ENCODE measurements around the gene ATP1A4.

The ATP1A4 gene

DNA sequence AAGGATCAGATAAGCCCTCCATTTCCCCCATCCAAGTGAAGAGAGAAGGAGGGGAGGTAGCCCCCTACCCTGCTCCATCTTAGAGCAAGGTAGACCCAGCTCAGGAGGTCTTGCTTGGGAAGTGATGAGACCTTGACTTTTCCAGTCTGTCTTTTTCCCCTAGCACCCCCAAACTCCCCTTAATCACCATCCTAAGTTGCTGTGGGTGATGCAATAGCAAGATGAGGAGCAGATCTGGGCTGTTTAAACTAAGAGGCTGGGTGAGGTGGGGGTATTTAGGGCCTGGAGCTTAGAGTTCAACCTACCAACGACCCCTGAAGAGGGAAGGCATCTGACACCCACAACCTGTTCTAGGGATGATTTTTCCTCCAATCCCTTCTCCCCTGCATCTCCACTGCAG lies 34.1 kb upstream of the ATP1A4 start:
- Histone ChIP-seq H3K4me3 (ENCODE audit: low read depth in 1 of 2, low read length in 2 of 2) (no peak overlapping the region), H3K27ac (ENCODE audit: low read length) (no peak overlapping the region), H2AFZ (ENCODE audit: low read depth, low read length) (no peak overlapping the region), H4K20me1 (ENCODE audit: insufficient read depth, low read length) (no peaks in the 10 kb centered on the region), H3K27me3 (ENCODE audit: insufficient read depth, low read length, poor library complexity) (peaks cover 34% of the 10 kb centered on the region), H3K9ac (ENCODE audit: low read depth, low read length) (no peak overlapping the region), H3K36me3 (ENCODE audit: insufficient read depth, low read length) (no peaks in the 10 kb centered on the region), H3K4me2 (ENCODE audit: insufficient read depth, low read length) (no peak overlapping the region), H3K9me3 (ENCODE audit: insufficient read depth, low read length, severe bottlenecking) (no peaks in the 10 kb centered on the region), H3K4me1 (ENCODE audit: insufficient read depth, low read length) (no peaks in the 10 kb centered on the region), H3K79me2 (ENCODE audit: insufficient read depth, low read length) (no peaks in the 10 kb centered on the region)
- no peak for TF ChIP-seq EZH2 (IDR thresholded peaks at IDR 0.05; ENCODE audit: borderline replicate concordance, low read depth, low read length, severe bottlenecking)
- TF ChIP-seq, protein P1, sequence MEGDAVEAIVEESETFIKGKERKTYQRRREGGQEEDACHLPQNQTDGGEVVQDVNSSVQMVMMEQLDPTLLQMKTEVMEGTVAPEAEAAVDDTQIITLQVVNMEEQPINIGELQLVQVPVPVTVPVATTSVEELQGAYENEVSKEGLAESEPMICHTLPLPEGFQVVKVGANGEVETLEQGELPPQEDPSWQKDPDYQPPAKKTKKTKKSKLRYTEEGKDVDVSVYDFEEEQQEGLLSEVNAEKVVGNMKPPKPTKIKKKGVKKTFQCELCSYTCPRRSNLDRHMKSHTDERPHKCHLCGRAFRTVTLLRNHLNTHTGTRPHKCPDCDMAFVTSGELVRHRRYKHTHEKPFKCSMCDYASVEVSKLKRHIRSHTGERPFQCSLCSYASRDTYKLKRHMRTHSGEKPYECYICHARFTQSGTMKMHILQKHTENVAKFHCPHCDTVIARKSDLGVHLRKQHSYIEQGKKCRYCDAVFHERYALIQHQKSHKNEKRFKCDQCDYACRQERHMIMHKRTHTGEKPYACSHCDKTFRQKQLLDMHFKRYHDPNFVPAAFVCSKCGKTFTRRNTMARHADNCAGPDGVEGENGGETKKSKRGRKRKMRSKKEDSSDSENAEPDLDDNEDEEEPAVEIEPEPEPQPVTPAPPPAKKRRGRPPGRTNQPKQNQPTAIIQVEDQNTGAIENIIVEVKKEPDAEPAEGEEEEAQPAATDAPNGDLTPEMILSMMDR (IDR thresholded peaks at IDR 0.05; ENCODE audit: borderline replicate concordance, extremely low read depth, low read length, poor library complexity, severe bottlenecking), result no peak
- ATAC-seq (ENCODE audit: insufficient read depth, low read depth) (no peak), DNase-seq (no peak)

DNA sequence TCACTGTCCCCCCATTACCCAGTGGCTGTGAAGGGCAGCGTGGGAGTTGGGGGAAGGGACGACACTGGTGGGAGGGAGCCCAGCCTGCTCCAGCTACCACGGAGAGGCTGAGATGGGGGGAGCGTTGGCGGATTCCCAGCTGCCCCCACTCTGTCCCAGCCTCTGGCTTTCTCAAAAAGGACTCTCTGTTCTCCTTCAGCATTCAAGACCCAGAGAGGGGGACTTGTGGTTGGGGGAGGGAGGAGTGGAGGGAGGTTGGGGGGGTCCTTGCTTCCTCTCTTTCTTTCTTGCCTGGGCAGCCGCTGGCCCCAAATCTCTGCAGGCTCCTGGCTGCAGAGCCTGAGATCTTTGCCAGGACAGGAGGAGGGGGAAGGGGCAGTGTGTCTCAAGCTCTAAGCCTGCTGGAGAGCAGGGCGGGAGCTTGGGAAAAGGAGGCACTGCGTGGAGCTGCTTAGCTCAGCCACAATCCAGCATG lies 33.7 kb upstream of the ATP1A4 start:
- H3K27me3 ChIP-seq (ENCODE audit: insufficient read depth, low read length, poor library complexity), result peaks cover 34% of the 10 kb centered on the region
- H3K27ac ChIP-seq (ENCODE audit: low read length), result no peak overlapping the region
- H3K9me3 ChIP-seq (ENCODE audit: insufficient read depth, low read length, severe bottlenecking), result no peaks in the 10 kb centered on the region
- DNase-seq (no peak), ATAC-seq (ENCODE audit: insufficient read depth, low read depth) (no peak)
- no peak overlapping the region for H3K4me2 ChIP-seq (ENCODE audit: insufficient read depth, low read length)
- no peaks in the 10 kb centered on the region for H3K79me2 ChIP-seq (ENCODE audit: insufficient read depth, low read length)
- no peak overlapping the region for H2AFZ ChIP-seq (ENCODE audit: low read depth, low read length)
- H3K4me3 ChIP-seq (ENCODE audit: low read depth in 1 of 2, low read length in 2 of 2), result no peak overlapping the region
- H3K36me3 ChIP-seq (ENCODE audit: insufficient read depth, low read length), result no peaks in the 10 kb centered on the region
- no peak overlapping the region for H3K9ac ChIP-seq (ENCODE audit: low read depth, low read length)
- TF ChIP-seq EZH2 (IDR thresholded peaks at IDR 0.05; ENCODE audit: borderline replicate concordance, low read depth, low read length, severe bottlenecking), result no peak
- TF ChIP-seq, protein P1 (IDR thresholded peaks at IDR 0.05; ENCODE audit: borderline replicate concordance, extremely low read depth, low read length, poor library complexity, severe bottlenecking), result no peak
- no peaks in the 10 kb centered on the region for H3K4me1 ChIP-seq (ENCODE audit: insufficient read depth, low read length)
- no peaks in the 10 kb centered on the region for H4K20me1 ChIP-seq (ENCODE audit: insufficient read depth, low read length)

DNA sequence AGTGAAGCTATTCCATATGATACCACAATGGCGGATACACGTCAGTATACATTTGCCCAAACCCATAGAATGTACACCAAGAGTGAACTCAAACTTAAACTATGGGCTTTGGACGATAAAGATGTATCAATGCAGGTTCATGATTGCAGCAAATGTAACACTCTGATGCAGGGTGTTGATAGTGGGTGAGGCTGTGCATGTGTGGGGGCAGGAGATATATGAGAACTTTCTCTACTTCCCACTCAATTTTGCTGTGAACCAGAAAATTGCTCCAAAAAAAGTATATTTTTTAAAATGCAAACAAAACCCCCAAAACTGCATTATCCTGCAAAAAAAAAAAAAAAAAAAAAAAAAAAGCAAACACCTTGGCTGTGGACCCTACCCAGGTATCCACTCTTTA lies 32.5 kb upstream of the ATP1A4 start:
- Histone ChIP-seq H3K27ac (ENCODE audit: low read length) (no peak overlapping the region), H3K27me3 (ENCODE audit: insufficient read depth, low read length, poor library complexity) (peaks cover 35% of the 10 kb centered on the region), H3K4me3 (ENCODE audit: low read depth in 1 of 2, low read length in 2 of 2) (no peak overlapping the region), H3K9me3 (ENCODE audit: insufficient read depth, low read length, severe bottlenecking) (no peaks in the 10 kb centered on the region), H2AFZ (ENCODE audit: low read depth, low read length) (no peak overlapping the region), H3K79me2 (ENCODE audit: insufficient read depth, low read length) (no peaks in the 10 kb centered on the region), H3K36me3 (ENCODE audit: insufficient read depth, low read length) (no peaks in the 10 kb centered on the region), H4K20me1 (ENCODE audit: insufficient read depth, low read length) (no peaks in the 10 kb centered on the region), H3K4me2 (ENCODE audit: insufficient read depth, low read length) (no peak overlapping the region), H3K4me1 (ENCODE audit: insufficient read depth, low read length) (no peaks in the 10 kb centered on the region), H3K9ac (ENCODE audit: low read depth, low read length) (no peak overlapping the region)
- TF ChIP-seq, protein P1 (IDR thresholded peaks at IDR 0.05; ENCODE audit: borderline replicate concordance, extremely low read depth, low read length, poor library complexity, severe bottlenecking), result no peak
- no peak for TF ChIP-seq EZH2 (IDR thresholded peaks at IDR 0.05; ENCODE audit: borderline replicate concordance, low read depth, low read length, severe bottlenecking)
- DNase-seq, result no peak
- no peak for ATAC-seq (ENCODE audit: insufficient read depth, low read depth)

DNA sequence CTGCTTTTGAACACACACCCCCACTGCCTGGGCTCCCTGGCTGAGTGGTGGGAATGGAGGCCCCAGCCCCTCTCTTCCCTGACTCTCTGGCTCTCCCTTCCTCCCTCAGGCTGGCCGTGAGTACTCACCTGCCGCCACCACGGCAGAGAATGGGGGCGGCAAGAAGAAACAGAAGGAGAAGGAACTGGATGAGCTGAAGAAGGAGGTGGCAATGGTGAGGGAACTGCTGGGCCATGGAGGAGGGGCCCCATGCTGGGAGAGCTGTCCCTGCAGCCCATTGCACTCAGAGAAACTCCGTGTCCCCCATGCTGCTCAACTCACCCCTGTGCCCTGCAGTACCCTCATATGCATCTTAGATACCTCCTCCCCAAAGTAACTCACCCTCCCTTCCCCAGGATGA lies 30.6 kb upstream of the ATP1A4 start:
- H3K79me2 ChIP-seq (ENCODE audit: insufficient read depth, low read length), result no peaks in the 10 kb centered on the region
- H4K20me1 ChIP-seq (ENCODE audit: insufficient read depth, low read length), result no peaks in the 10 kb centered on the region
- H3K27me3 ChIP-seq (ENCODE audit: insufficient read depth, low read length, poor library complexity), result peaks cover 28% of the 10 kb centered on the region
- H3K9me3 ChIP-seq (ENCODE audit: insufficient read depth, low read length, severe bottlenecking), result no peaks in the 10 kb centered on the region
- no peak overlapping the region for H2AFZ ChIP-seq (ENCODE audit: low read depth, low read length)
- no peak for ATAC-seq (ENCODE audit: insufficient read depth, low read depth)
- H3K4me1 ChIP-seq (ENCODE audit: insufficient read depth, low read length), result no peaks in the 10 kb centered on the region
- H3K4me3 ChIP-seq (ENCODE audit: low read depth in 1 of 2, low read length in 2 of 2), result no peak overlapping the region
- no peak overlapping the region for H3K9ac ChIP-seq (ENCODE audit: low read depth, low read length)
- no peaks in the 10 kb centered on the region for H3K36me3 ChIP-seq (ENCODE audit: insufficient read depth, low read length)
- H3K4me2 ChIP-seq (ENCODE audit: insufficient read depth, low read length), result no peak overlapping the region
- H3K27ac ChIP-seq (ENCODE audit: low read length), result no peak overlapping the region
- no peak for DNase-seq
- TF ChIP-seq EZH2 (IDR thresholded peaks at IDR 0.05; ENCODE audit: borderline replicate concordance, low read depth, low read length, severe bottlenecking), result no peak
- TF ChIP-seq, protein P1 (IDR thresholded peaks at IDR 0.05; ENCODE audit: borderline replicate concordance, extremely low read depth, low read length, poor library complexity, severe bottlenecking), result no peak

Data from DND-41 (cell line).